ENCODE measurements around the gene SMAD3. TPM values are rescaled to one million over a fixed set of nuclear protein-coding genes. Genes with fewer than 3 reads are reported as not detected.
A peak's percentile ranks its signal among the peaks of the same experiment; 100 is the strongest.

SMAD3 gene
- total and polyA plus RNA-seq, 2 of the 4 experiments (the other 2 are of a cell fraction): 71.0 to 177 TPM

- Histone ChIP-seq H2AFZ (replicated peaks; ENCODE audit: low read length, poor library complexity) (no peak overlapping the region), H3K9me1 (ENCODE audit: insufficient read depth, low read length) (peaks cover 71% of the 10 kb centered on the region), H3K27ac (ENCODE audit: insufficient read depth, low read length) (peak overlapping the region; percentile 96), H3K79me1 (ENCODE audit: low read depth in 1 of 2, low read length in 2 of 2) (peaks cover 68 to 95% of the 10 kb centered on the region in 2 experiments), H4K91ac (ENCODE audit: insufficient read depth, low read depth, low read length) (peak overlapping the region; percentile 77), H3K4me3 (ENCODE audit: insufficient read depth, low read depth, low read length) (no peak overlapping the region), H3K56ac (ENCODE audit: extremely low read depth, insufficient read depth, low read length) (peak overlapping the region; percentile 86), H3K9me3 (ENCODE audit: control insufficient read depth, insufficient read depth, low read length) (no peaks in the 10 kb centered on the region), H3K4ac (ENCODE audit: low read depth, low read length) (peak overlapping the region; percentile 89), H2BK120ac (ENCODE audit: low read depth, low read length) (peak overlapping the region; percentile 81), H4K8ac (ENCODE audit: low read depth in 2 of 2, low read length in 2 of 2) (peak overlapping the region; percentile 29 to 76; a peak in 3 of 4 replicates), H2BK15ac (ENCODE audit: low read depth, low read length) (peak overlapping the region; percentile 67; the same call in 2 of the 3 replicates), H2BK20ac (ENCODE audit: low read depth, low read length) (peak overlapping the region; percentile 81), H3K4me1 (ENCODE audit: control insufficient read depth, insufficient read depth, low read length) (peaks cover 61% of the 10 kb centered on the region), H3K14ac (replicated peaks; ENCODE audit: low read depth, low read length) (peak overlapping the region; percentile 89), H3K18ac (ENCODE audit: low read depth, low read length) (peak overlapping the region; percentile 55), H3K23ac (ENCODE audit: low read depth, low read length) (peak overlapping the region; percentile 66), H4K20me1 (ENCODE audit: insufficient read depth, low read length) (no peaks in the 10 kb centered on the region; the same call in 1 of the 2 replicates), H2AK9ac (replicated peaks; ENCODE audit: low read depth, low read length, poor library complexity) (peak overlapping the region; percentile 3), H3K9ac (ENCODE audit: low read depth, low read length) (peak overlapping the region; percentile 37), H3K4me2 (ENCODE audit: low read depth, low read length) (peak overlapping the region; percentile 7; the same call in 1 of the 2 replicates), H2BK5ac (ENCODE audit: low read depth, low read length, poor library complexity, severe bottlenecking) (peak overlapping the region; percentile 82), H2AK5ac (ENCODE audit: low read depth, low read length) (peak overlapping the region; percentile 95), H3K27me3 (ENCODE audit: control insufficient read depth, insufficient read depth, low read length) (no peaks in the 10 kb centered on the region), H4K5ac (ENCODE audit: low read depth, low read length) (peak overlapping the region; percentile 93), H3K36me3 (ENCODE audit: control insufficient read depth, insufficient read depth, low read length) (peaks cover 86% of the 10 kb centered on the region)
- ATAC-seq (ENCODE audit: low read depth) (peak; percentile 16), DNase-seq (peak; percentile 78)
- dilution Hi-C loops (cut with HindIII; ENCODE audit: low sequenced_read_pairs, unreplicated experiment): no loop called here
- ChIA-PET POLR2A (ENCODE audit: unreplicated experiment) (no interaction called here), CTCF (no interaction called here)
- in situ Hi-C loops (cut with MboI; ENCODE audit: low sequenced_read_pairs): no loop called here
- intact Hi-C loops (cut with micrococcal nuclease): no loop called here
- BruUV-seq (replicated peaks): no TSS peak
- 38% methylated on average over 4 of the region's 7 CpGs; no CpG with 5 or more reads in 1 of the 2 experiments for WGBS, 2 experiments (ENCODE audit: extremely low coverage in 2 of 2, insufficient read length in 1 of 2)
- TF ChIP-seq POLR2A (IDR thresholded peaks at IDR 0.05; ENCODE audit: low read depth, low read length): no peak
- TF ChIP-seq CEBPB (IDR thresholded peaks at IDR 0.05; ENCODE audit: low read depth, low read length): peak; percentile 76
- TF ChIP-seq, protein P1, sequence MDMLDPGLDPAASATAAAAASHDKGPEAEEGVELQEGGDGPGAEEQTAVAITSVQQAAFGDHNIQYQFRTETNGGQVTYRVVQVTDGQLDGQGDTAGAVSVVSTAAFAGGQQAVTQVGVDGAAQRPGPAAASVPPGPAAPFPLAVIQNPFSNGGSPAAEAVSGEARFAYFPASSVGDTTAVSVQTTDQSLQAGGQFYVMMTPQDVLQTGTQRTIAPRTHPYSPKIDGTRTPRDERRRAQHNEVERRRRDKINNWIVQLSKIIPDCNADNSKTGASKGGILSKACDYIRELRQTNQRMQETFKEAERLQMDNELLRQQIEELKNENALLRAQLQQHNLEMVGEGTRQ (IDR thresholded peaks at IDR 0.05; ENCODE audit: low read depth, low read length): no peak
Measured at GRCh38 chr15:67183443-67184169, 118.2 kb downstream of the SMAD3 start.
